Keratinocyte (primary cell): ENCODE data around the gene ISOC2. TPM values are rescaled to one million over a fixed set of nuclear protein-coding genes. Genes with fewer than 3 reads are reported as not detected.

ENCODE experiments used
- DNase-seq: peaks from one replicate; pipeline ENCODE4 v3.0.0-alpha.2; 2011; ENCODE audit warnings: low read depth, missing footprints, low spot score
- FAIRE-seq: peaks from 2 replicates; lab custom pipeline; 2011; peaks lifted over from hg19 to GRCh38; lab: Jason Lieb, UNC
- H2AFZ ChIP-seq: 2 replicates; pipeline ENCODE4 v1.6.0; 2012; ENCODE audit warnings: low read length, control low read depth, inconsistent platforms; ENCODE audit not compliant: control insufficient read depth
- H3K27ac ChIP-seq: 2 replicates; pipeline ENCODE4 v1.5.1; 2011; ENCODE audit warnings: low read length; ENCODE audit not compliant: control insufficient read depth, insufficient read depth
- H3K27me3 ChIP-seq: 3 replicates; pipeline ENCODE4 v1.6.0; 2011; ENCODE audit warnings: low read length; ENCODE audit not compliant: control insufficient read depth, insufficient read depth; ENCODE audit errors: extremely low read depth
- H3K36me3 ChIP-seq, 2 experiments: 2 replicates in 1 of 2; 3 replicates in 1 of 2; pipeline ENCODE4 v1.5.1; 2011; ENCODE audit warnings: low read length in 2 of 2, mild to moderate bottlenecking in 1 of 2; ENCODE audit not compliant: control insufficient read depth in 2 of 2, insufficient read depth in 2 of 2; ENCODE audit errors: extremely low read depth in 1 of 2
- H3K4me1 ChIP-seq: 3 replicates; pipeline ENCODE4 v1.5.1; 2011; ENCODE audit warnings: low read length; ENCODE audit not compliant: control insufficient read depth, insufficient read depth; ENCODE audit errors: extremely low read depth
- H3K4me2 ChIP-seq: 3 replicates; pipeline ENCODE4 v1.6.0; 2011; ENCODE audit warnings: low read depth, low read length; ENCODE audit not compliant: control insufficient read depth, insufficient read depth; ENCODE audit errors: extremely low read depth
- H3K4me3 ChIP-seq, 3 experiments: fragments of 200-600 bp in 1 of 3; sonication (generic) in 1 of 3; 2 replicates in 2 of 3; 3 replicates in 1 of 3; pipeline ENCODE4 v1.5.1; 2011 to 2016; ENCODE audit warnings: low read length in 3 of 3, mild to moderate bottlenecking in 3 of 3, control low read depth in 2 of 3, inconsistent platforms in 1 of 3, low read depth in 1 of 3, mixed read lengths in 1 of 3, mixed run types in 1 of 3, moderate library complexity in 1 of 3; ENCODE audit not compliant: control insufficient read depth in 2 of 3, insufficient read depth in 2 of 3; ENCODE audit errors: extremely low read depth in 1 of 3
- H3K79me2 ChIP-seq: 2 replicates; pipeline ENCODE4 v1.6.0; 2012; ENCODE audit warnings: low read length; ENCODE audit not compliant: control insufficient read depth, insufficient read depth
- H3K9ac ChIP-seq: 3 replicates; pipeline ENCODE4 v1.6.0; 2011; ENCODE audit warnings: low read length; ENCODE audit not compliant: control insufficient read depth, insufficient read depth; ENCODE audit errors: extremely low read depth
- H3K9me1 ChIP-seq: 3 replicates; pipeline ENCODE4 v1.6.0; 2011; ENCODE audit warnings: low read length; ENCODE audit not compliant: control insufficient read depth, insufficient read depth; ENCODE audit errors: extremely low read depth
- H3K9me3 ChIP-seq: 2 replicates; pipeline ENCODE4 v1.5.1; 2012; ENCODE audit warnings: low read depth, low read length; ENCODE audit not compliant: control insufficient read depth
- H4K20me1 ChIP-seq: 3 replicates; pipeline ENCODE4 v1.6.0; 2011; ENCODE audit warnings: low read length; ENCODE audit not compliant: control insufficient read depth, insufficient read depth; ENCODE audit errors: extremely low read depth
- EZH2 ChIP-seq: IDR thresholded peaks from one replicate; pipeline ENCODE4 v1.6.1; 2012; ENCODE audit warnings: inconsistent platforms, mild to moderate bottlenecking, low read length, moderate library complexity
- dilution Hi-C: fragments of 300-500 bp; cut with MboI; formaldehyde crosslinking; loops from one replicate; pipeline ENCODE4 v1.7.0; 2020; ENCODE audit warnings: low sequenced_read_pairs; ENCODE audit not compliant: extremely low pct_ligation_motif_present
- polyA plus RNA-seq, 5 experiments: library from polyadenylated mRNA; depleted of rRNA in 3 of 5; stranded (reverse) in 3 of 5; stranded (forward) in 1 of 5; unstranded in 1 of 5; fragments of >200 nt; gene quantifications; 1 replicate in 1 of 5; 2 replicates in 3 of 5; 3 replicates in 1 of 5; pipeline versions ENCODE4 v1.2.1 to v1.2.3, GENCODE V29; 2011 to 2012; ENCODE audit warnings: missing spikeins in 2 of 5, low read depth in 1 of 5, low replicate concordance in 1 of 5
- TF ChIP-seq, protein P1 (sequence below), 3 experiments: IDR thresholded peaks in 1 of 3; conservative IDR thresholded peaks in 1 of 3; optimal IDR thresholded peaks in 1 of 3; 2 replicates in 2 of 3; 3 replicates in 1 of 3; pipeline versions ENCODE3 to v1.5.1; 2011; ENCODE audit warnings: low read length in 3 of 3, mild to moderate bottlenecking in 3 of 3, moderate library complexity in 2 of 3, control low read depth in 1 of 3, inconsistent platforms in 1 of 3; ENCODE audit not compliant: insufficient read depth in 2 of 3; ENCODE audit errors: extremely low read depth in 1 of 3

Gene ISOC2
- polyA plus RNA-seq, 1 donor (not counting 4 experiments of a cell fraction or from before 2014, with no cell fraction given), result 24.5 TPM

DNA sequence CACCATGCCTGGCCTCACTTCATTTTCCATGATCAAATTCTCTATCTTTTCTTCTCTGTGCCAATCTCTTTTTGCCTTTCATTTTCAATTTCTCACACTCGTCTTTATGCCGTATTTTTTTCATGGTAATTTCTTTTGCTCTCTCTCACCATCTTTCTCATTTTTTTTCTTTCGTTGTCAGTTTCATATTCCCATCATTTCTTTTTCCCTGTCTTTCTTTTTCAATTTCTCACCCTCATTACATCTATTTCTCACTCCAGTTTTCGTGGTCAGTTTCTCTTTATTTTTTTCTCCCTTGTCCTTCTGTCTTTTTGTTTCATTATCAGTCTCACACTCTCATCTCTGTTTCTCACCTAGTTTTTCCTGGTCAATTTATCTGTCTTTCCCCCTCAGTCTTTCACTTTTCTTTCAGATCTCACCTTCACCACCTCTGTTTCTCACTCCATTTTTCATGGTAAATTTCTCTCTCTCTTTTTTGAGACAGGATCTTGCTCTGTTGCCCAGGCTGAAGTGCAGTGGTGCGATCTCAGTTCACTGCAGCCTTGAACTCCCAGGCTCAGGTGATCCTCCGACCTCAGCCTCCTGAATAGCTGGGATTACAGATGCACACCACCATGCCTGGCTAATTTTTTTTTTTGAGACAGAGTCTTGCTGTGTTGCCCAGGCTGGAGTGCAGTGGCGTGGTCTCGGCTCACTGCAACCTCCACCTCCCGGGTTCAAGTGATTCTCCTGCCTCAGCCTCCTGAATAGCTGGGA, 40.9 kb upstream of the ISOC2 start:
- no peaks in the 10 kb centered on the region for H3K79me2 ChIP-seq
- peaks cover 11% of the 10 kb centered on the region for H3K27me3 ChIP-seq
- dilution Hi-C loops, result no loop called here
- H3K9me1 ChIP-seq, result no peaks in the 10 kb centered on the region
- no peak for TF ChIP-seq EZH2
- TF ChIP-seq, protein P1, sequence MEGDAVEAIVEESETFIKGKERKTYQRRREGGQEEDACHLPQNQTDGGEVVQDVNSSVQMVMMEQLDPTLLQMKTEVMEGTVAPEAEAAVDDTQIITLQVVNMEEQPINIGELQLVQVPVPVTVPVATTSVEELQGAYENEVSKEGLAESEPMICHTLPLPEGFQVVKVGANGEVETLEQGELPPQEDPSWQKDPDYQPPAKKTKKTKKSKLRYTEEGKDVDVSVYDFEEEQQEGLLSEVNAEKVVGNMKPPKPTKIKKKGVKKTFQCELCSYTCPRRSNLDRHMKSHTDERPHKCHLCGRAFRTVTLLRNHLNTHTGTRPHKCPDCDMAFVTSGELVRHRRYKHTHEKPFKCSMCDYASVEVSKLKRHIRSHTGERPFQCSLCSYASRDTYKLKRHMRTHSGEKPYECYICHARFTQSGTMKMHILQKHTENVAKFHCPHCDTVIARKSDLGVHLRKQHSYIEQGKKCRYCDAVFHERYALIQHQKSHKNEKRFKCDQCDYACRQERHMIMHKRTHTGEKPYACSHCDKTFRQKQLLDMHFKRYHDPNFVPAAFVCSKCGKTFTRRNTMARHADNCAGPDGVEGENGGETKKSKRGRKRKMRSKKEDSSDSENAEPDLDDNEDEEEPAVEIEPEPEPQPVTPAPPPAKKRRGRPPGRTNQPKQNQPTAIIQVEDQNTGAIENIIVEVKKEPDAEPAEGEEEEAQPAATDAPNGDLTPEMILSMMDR (optimal IDR thresholded peaks at IDR 0.05 in 1 of 3, IDR thresholded peaks at IDR 0.05 in 1 of 3, conservative IDR thresholded peaks at IDR 0.05 in 1 of 3; ENCODE audit: extremely low read depth in 1 of 3, insufficient read depth in 2 of 3, low read length in 3 of 3), result no peak
- DNase-seq (no peak), FAIRE-seq (no peak)
- no peaks in the 10 kb centered on the region for H3K36me3 ChIP-seq
- H2AFZ ChIP-seq, result no peak overlapping the region
- no peaks in the 10 kb centered on the region for H3K9me3 ChIP-seq
- H3K4me1 ChIP-seq, result no peaks in the 10 kb centered on the region
- H3K4me3 ChIP-seq, result no peak overlapping the region
- no peak overlapping the region for H3K4me2 ChIP-seq
- no peaks in the 10 kb centered on the region for H4K20me1 ChIP-seq
- H3K9ac ChIP-seq, result no peak overlapping the region
- no peak overlapping the region for H3K27ac ChIP-seq

DNA sequence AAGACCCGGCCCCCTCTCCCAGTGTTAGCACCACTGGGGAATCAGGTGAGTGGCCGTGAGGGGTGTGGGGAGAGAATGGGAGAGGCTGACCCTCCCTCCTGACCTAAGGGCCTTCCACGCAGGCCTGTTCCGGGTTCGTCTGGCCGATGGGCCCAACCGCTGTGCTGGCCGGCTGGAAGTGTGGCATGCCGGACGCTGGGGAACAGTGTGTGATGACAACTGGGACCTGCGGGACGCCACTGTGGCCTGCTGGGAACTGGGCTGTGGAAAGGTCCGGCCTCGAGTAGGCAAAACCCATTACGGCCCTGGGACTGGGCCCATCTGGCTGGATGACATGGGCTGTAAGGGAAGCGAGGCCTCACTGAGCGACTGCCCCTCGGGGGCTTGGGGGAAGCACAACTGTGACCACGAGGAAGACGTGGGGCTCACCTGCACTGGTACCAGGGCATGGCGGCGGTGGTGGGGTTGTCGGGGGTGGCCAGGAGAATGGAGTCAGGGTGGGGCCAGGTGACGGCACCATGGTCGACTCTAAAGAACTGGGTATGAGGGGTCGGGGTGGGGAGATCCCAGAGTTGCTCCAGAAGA, 39.0 kb upstream of the ISOC2 start:
- H2AFZ ChIP-seq, result no peak overlapping the region
- no peak for DNase-seq
- H3K9me1 ChIP-seq, result no peaks in the 10 kb centered on the region
- H3K79me2 ChIP-seq, result no peaks in the 10 kb centered on the region
- TF ChIP-seq EZH2, result no peak
- TF ChIP-seq, protein P1 (optimal IDR thresholded peaks at IDR 0.05 in 1 of 3, IDR thresholded peaks at IDR 0.05 in 1 of 3, conservative IDR thresholded peaks at IDR 0.05 in 1 of 3; ENCODE audit: extremely low read depth in 1 of 3, insufficient read depth in 2 of 3, low read length in 3 of 3), result no peak
- no peak for FAIRE-seq
- dilution Hi-C loops, result no loop called here
- H3K4me3 ChIP-seq, result no peak overlapping the region
- no peak overlapping the region for H3K27ac ChIP-seq
- no peaks in the 10 kb centered on the region for H3K9me3 ChIP-seq
- no peak overlapping the region for H3K9ac ChIP-seq
- H3K4me1 ChIP-seq, result no peaks in the 10 kb centered on the region
- no peak overlapping the region for H3K4me2 ChIP-seq
- H3K27me3 ChIP-seq, result peaks cover 11% of the 10 kb centered on the region
- no peaks in the 10 kb centered on the region for H3K36me3 ChIP-seq
- no peaks in the 10 kb centered on the region for H4K20me1 ChIP-seq
